ENCODE measurements around the gene CNTNAP2.

- TF ChIP-seq CTCF (conservative IDR thresholded peaks at IDR 0.05; ENCODE audit: low read depth, low read length) (no peak), EZH2 (IDR thresholded peaks at IDR 0.05; ENCODE audit: borderline replicate concordance, low read depth, low read length, poor library complexity, severe bottlenecking) (no peak)
Measured at GRCh38 chr7:146626912-146627311, 510.3 kb downstream of the CNTNAP2 start.
